Measurements from ENCODE around the gene KHDRBS2.

Gene KHDRBS2

GRCh38 chr6:62167736-62168135, 118.3 kb downstream of the KHDRBS2 start:
- DNase-seq (ENCODE audit: low read depth) = no peak
- no peak overlapping the region for H3K4me3 ChIP-seq (ENCODE audit: low read depth, low read length)
- TF ChIP-seq CTCF (IDR thresholded peaks at IDR 0.05; ENCODE audit: low read depth, low read length, missing control alignments) = no peak
- in situ Hi-C loops (cut with HindIII; ENCODE audit: low sequenced_read_pairs) = no loop called here

DNA sequence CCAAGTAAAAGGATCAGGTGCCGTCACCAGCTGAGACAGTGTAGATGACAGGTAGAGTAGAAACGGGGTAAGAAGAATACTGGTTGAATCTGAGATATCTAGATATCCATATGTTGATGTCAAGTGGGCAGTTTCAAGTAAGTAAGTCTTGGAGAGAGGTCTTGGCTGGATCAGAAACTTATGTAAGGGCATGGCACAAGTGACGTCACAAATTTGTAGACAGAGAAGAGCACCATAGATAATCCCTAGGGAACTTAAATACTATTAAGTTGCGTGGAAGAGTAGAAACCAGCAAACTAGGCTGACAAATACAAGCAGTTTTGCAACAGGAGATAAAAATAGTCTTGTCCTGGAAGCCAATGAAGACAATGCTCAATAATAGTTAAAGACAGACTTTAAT, 123.2 kb downstream of the KHDRBS2 start:
- in situ Hi-C loops (cut with HindIII; ENCODE audit: low sequenced_read_pairs) = no loop called here
- no peak overlapping the region for H3K4me3 ChIP-seq (ENCODE audit: low read depth, low read length)
- no peak for DNase-seq (ENCODE audit: low read depth)
- TF ChIP-seq CTCF (IDR thresholded peaks at IDR 0.05; ENCODE audit: low read depth, low read length, missing control alignments) = no peak

- in situ Hi-C loops (cut with HindIII; ENCODE audit: low sequenced_read_pairs) = no loop called here
- DNase-seq (ENCODE audit: low read depth) = no peak
- H3K4me3 ChIP-seq (ENCODE audit: low read depth, low read length) = no peak overlapping the region
- TF ChIP-seq CTCF (IDR thresholded peaks at IDR 0.05; ENCODE audit: low read depth, low read length, missing control alignments) = no peak
Observed at GRCh38 chr6:62152796-62153195, 133.2 kb downstream of the KHDRBS2 start.

DNA sequence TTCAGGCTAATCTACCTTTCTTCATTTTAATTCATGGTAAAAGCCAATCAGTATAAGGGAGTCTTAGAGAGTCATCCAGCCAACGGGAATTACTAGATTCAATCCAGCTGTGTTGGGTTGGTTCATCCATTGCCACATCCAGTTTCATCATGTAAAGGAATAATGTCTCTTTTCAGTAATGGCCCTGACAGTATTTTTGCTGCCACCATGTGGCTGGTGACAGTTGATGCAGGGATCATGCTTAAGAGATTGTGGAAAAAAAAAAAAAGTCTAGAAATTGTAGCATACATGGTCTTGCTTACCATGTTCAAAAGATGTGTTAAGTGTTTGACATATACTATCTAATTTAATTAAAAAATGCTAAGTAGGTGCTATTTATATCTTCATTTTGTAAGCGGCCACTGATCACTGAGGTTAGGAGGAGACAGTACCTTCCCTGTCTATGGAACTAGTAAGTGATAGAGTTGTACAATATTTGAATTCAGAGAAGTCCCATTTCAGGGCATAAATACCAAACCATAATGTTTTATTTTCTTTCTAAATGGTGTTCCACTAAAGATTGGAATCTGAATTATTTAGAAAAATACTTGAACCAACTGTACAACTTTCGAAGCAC, 135.9 kb downstream of the KHDRBS2 start:
- no peak overlapping the region for H3K4me3 ChIP-seq (ENCODE audit: low read depth, low read length)
- in situ Hi-C loops (cut with HindIII; ENCODE audit: low sequenced_read_pairs) = no loop called here
- peak; percentile 5 for DNase-seq (ENCODE audit: low read depth)
- TF ChIP-seq CTCF (IDR thresholded peaks at IDR 0.05; ENCODE audit: low read depth, low read length, missing control alignments) = peak; percentile 47

DNA sequence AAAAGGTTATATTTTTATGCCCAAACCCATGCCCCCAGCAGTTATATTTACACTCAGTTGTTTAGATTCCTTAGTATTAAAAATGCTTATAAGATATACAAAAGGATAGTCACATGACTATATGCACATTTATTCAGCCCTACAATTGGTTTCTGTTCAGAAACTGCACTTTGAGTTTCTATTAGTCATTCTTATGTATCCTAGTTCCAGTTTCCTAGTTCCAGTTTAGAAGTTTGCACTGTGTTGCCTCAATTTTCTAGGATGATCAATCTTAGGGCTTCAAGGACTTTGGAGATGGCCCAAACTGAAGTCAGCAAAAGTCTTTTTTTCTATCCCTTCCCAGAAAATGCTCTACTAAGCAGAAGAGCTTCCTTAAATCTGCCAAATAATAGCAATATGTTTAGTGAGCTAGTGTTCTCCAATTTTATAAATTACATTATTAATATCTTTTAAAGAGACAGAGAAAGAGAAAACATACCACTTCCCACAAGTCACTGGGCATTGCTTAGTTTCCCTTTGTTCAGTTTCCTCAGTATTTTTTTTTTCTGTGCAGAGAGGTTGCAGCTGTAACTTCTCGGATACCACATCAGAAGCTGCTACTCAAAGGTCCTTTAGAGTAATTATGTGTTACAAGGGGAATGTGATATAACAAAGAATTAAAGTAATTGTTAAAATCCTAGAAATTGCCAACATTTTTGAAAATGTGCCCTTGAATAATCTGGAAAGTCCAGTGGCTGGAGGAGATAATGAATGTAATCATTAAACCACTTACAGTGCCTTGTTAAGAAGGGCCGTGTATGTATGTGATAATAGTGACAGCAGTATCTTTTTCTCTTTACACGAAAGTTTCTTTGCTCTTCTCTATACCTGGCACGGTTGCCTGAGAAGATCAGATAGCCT, 138.8 kb downstream of the KHDRBS2 start:
- in situ Hi-C loops (cut with HindIII; ENCODE audit: low sequenced_read_pairs) = no loop called here
- H3K4me3 ChIP-seq (ENCODE audit: low read depth, low read length) = no peak overlapping the region
- DNase-seq (ENCODE audit: low read depth) = no peak
- no peak for TF ChIP-seq CTCF (IDR thresholded peaks at IDR 0.05; ENCODE audit: low read depth, low read length, missing control alignments)

GRCh38 chr6:62129127-62129526, 156.9 kb downstream of the KHDRBS2 start:
- DNase-seq (ENCODE audit: low read depth) = no peak
- no peak for TF ChIP-seq CTCF (IDR thresholded peaks at IDR 0.05; ENCODE audit: low read depth, low read length, missing control alignments)
- in situ Hi-C loops (cut with HindIII; ENCODE audit: low sequenced_read_pairs) = no loop called here
- no peak overlapping the region for H3K4me3 ChIP-seq (ENCODE audit: low read depth, low read length)

Data from astrocyte of the cerebellum (primary cell).